22Rv1 (cell line): ENCODE data around the gene GRIK4.

Experiments
- CTCF ChIP-seq: fragments of 450-650 bp; IDR thresholded peaks from 2 replicates; pipeline ENCODE4 v1.5.1; 2017; ENCODE audit warnings: mild to moderate bottlenecking
- ZFX ChIP-seq: fragments of 450-650 bp; IDR thresholded peaks from 2 replicates; pipeline ENCODE4 v1.6.1; 2017; ENCODE audit warnings: antibody characterized with exemption, borderline replicate concordance

- TF ChIP-seq ZFX: no peak
- no peak for TF ChIP-seq CTCF
These were observed 321.1 kb downstream of the GRIK4 start for GRCh38 chr11:120832481-120833238.
